CD8-positive, alpha-beta memory T cell (primary cell): ENCODE results near the gene DEFB132. TPM values are rescaled to one million over a fixed set of nuclear protein-coding genes. Genes with fewer than 3 reads are reported as not detected.

Experiments used
- CTCF ChIA-PET: fragments of 350-600 bp; sonication (Branson Sonifier 250); formaldehyde crosslinking; loops from one replicate; lab custom pipeline; 2021; ENCODE audit warnings: antibody characterized with exemption; lab: Charles Lee
- POLR2A ChIA-PET: fragments of 350-600 bp; sonication (Branson Sonifier 250); formaldehyde crosslinking; loops from one replicate; lab custom pipeline; 2021; ENCODE audit warnings: antibody characterized with exemption; lab: Charles Lee
- DNase-seq, 5 donors: peaks; one replicate each; pipeline versions ENCODE4 v3.0.0 to v3.0.0-alpha.2; 2020 to 2022; ENCODE audit warnings: mixed read lengths in 1 of 5
- H3K27ac ChIP-seq: one replicate; pipeline ENCODE4 v1.7.0; 2013; ENCODE audit warnings: low read depth, mild to moderate bottlenecking, low read length, moderate library complexity
- H3K27me3 ChIP-seq: 2 replicates; pipeline ENCODE4 v1.7.0; 2013; ENCODE audit warnings: low read length, mild to moderate bottlenecking; ENCODE audit not compliant: insufficient read depth, poor library complexity, severe bottlenecking
- H3K36me3 ChIP-seq: 2 replicates; pipeline ENCODE4 v1.7.0; 2013; ENCODE audit warnings: mild to moderate bottlenecking, low read length, moderate library complexity; ENCODE audit not compliant: insufficient read depth
- H3K4me1 ChIP-seq: 2 replicates; pipeline ENCODE4 v1.7.0; 2013; ENCODE audit warnings: mild to moderate bottlenecking, low read length, moderate library complexity; ENCODE audit not compliant: insufficient read depth
- H3K4me3 ChIP-seq: 2 replicates; pipeline ENCODE4 v1.7.0; 2013; ENCODE audit warnings: mild to moderate bottlenecking, low read length
- H3K9me3 ChIP-seq: 2 replicates; pipeline ENCODE4 v1.7.0; 2013; ENCODE audit warnings: mild to moderate bottlenecking, low read length
- H3K27ac Mint-ChIP-seq, 8 donors: one replicate each; pipeline ENCODE4 v1.8.0; 2020 to 2021; ENCODE audit warnings: mixed read lengths in 8 of 8, mild to moderate bottlenecking in 6 of 8, inconsistent platforms in 3 of 8, moderate library complexity in 3 of 8
- H3K27me3 Mint-ChIP-seq, 2 donors: one replicate each; pipeline ENCODE4 v1.8.0; 2020 to 2021; ENCODE audit warnings: mixed read lengths in 2 of 2, mild to moderate bottlenecking in 1 of 2, moderate library complexity in 1 of 2
- H3K36me3 Mint-ChIP-seq, 3 donors: one replicate each; pipeline ENCODE4 v1.8.0; 2020 to 2021; ENCODE audit warnings: mixed read lengths in 3 of 3, inconsistent platforms in 1 of 3, mild to moderate bottlenecking in 1 of 3
- H3K4me1 Mint-ChIP-seq, 3 donors: one replicate each; pipeline ENCODE4 v1.8.0; 2020 to 2021; ENCODE audit warnings: mixed read lengths in 3 of 3, inconsistent platforms in 1 of 3, mild to moderate bottlenecking in 1 of 3
- H3K4me3 Mint-ChIP-seq, 7 donors: one replicate each; pipeline ENCODE4 v1.8.0; 2020 to 2021; ENCODE audit warnings: mixed read lengths in 7 of 7, mild to moderate bottlenecking in 6 of 7, moderate library complexity in 4 of 7, inconsistent platforms in 2 of 7
- H3K9me3 Mint-ChIP-seq, 5 donors: one replicate each; pipeline ENCODE4 v1.8.0; 2020 to 2022; ENCODE audit warnings: mixed read lengths in 5 of 5, mild to moderate bottlenecking in 3 of 5, moderate library complexity in 2 of 5, inconsistent platforms in 1 of 5
- polyA plus RNA-seq: library from polyadenylated mRNA; unstranded; fragments of 300-500 nt; fragmentation: Illumina TruSeq; gene quantifications from one replicate; pipeline ENCODE4 v1.2.3, GENCODE V29; 2021
- total RNA-seq, 2 experiments: library from RNA; stranded (reverse); gene quantifications; one replicate each; pipeline ENCODE4 v1.2.3, GENCODE V29; 2021

Gene DEFB132
- total and polyA plus RNA-seq, 3 experiments from 2014 or later, result not detected

GRCh38 chr20:266596-267562, 9.4 kb downstream of the DEFB132 start:
- Mint-ChIP-seq H3K27ac (peak overlapping the region in 5 of 8 donors; percentile 19 to 57 (median 39)), H3K9me3 (peaks cover 0 to 3% (median 0%) of the 10 kb centered on the region in 5 donors), H3K4me1 (peaks cover 8 to 11% (median 10%) of the 10 kb centered on the region in 3 donors), H3K36me3 (no peaks in the 10 kb centered on the region), H3K4me3 (peak overlapping the region; percentile 67 to 88 (median 82)), H3K27me3 (peaks cover 0 to 11% of the 10 kb centered on the region in 2 donors)
- CTCF ChIA-PET, result interaction anchor here (0.6 to 6.7 kb wide), 18 partner anchors 8 to 88 kb away, joined by 3 to 60 read pairs (median 5); partner anchors contain the start of genes DEFB132, SOX12 and ZCCHC3
- Histone ChIP-seq H3K36me3 (no peaks in the 10 kb centered on the region), H3K27me3 (no peaks in the 10 kb centered on the region), H3K27ac (no peak overlapping the region), H3K4me1 (peaks cover 6% of the 10 kb centered on the region), H3K9me3 (no peaks in the 10 kb centered on the region), H3K4me3 (peak overlapping the region; percentile 75)
- DNase-seq, result peak; percentile 79 to 89 (median 84)
- POLR2A ChIA-PET, result interaction anchor here (2.0 kb wide), 1 partner anchor 31 kb away, joined by 7 read pairs; the partner anchor contains the start of gene ZCCHC3

DNA sequence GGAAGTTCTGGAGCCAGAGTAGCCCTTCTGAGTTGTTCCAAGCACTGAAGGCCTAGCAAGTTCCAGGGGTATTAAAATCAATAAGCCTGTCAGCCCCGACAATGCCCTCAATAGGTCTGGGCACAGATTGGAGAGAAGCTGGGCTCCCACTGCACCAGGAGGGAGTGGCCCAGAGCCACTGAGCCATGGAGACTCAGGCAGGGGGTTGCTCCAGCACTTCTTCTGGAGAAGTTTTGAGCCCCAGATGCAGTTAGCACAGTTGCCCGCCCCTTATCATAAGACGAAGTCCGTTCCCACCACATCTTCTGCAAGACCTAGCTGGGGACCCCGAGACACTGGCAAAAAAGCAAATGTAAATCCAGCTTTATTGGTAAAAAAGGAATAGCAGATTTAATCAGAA, 13.0 kb downstream of the DEFB132 start:
- CTCF ChIA-PET, result interaction anchor here (6.7 kb wide), 1 partner anchor 60 kb away, joined by 60 read pairs; no protein-coding TSS in a partner anchor

GRCh38 chr20:271069-271468, 13.5 kb downstream of the DEFB132 start:
- Histone ChIP-seq H3K4me1 (peaks cover 6% of the 10 kb centered on the region), H3K9me3 (no peaks in the 10 kb centered on the region), H3K27ac (no peak overlapping the region), H3K27me3 (no peaks in the 10 kb centered on the region), H3K36me3 (no peaks in the 10 kb centered on the region), H3K4me3 (no peak overlapping the region)
- DNase-seq, result no peak
- peaks cover 0 to 4% (median under 1%) of the 10 kb centered on the region in 3 donors for H3K36me3 Mint-ChIP-seq
- no peaks in the 10 kb centered on the region for H3K9me3 Mint-ChIP-seq
- CTCF ChIA-PET, result interaction anchor here (6.7 kb wide), 1 partner anchor 59 kb away, joined by 60 read pairs; no protein-coding TSS in a partner anchor
- peaks cover 0 to 8% of the 10 kb centered on the region in 2 donors for H3K27me3 Mint-ChIP-seq
- no peak overlapping the region for H3K27ac Mint-ChIP-seq
- no peak overlapping the region for H3K4me3 Mint-ChIP-seq
- POLR2A ChIA-PET, result no interaction called here
- H3K4me1 Mint-ChIP-seq, result peaks cover 8 to 11% (median 10%) of the 10 kb centered on the region in 3 donors

More for the DNA sequence above, 13.0 kb downstream of the DEFB132 start:
- Histone ChIP-seq H3K36me3 (no peaks in the 10 kb centered on the region), H3K4me3 (no peak overlapping the region), H3K4me1 (peaks cover 6% of the 10 kb centered on the region), H3K27ac (no peak overlapping the region), H3K27me3 (no peaks in the 10 kb centered on the region), H3K9me3 (no peaks in the 10 kb centered on the region)
- Mint-ChIP-seq H3K9me3 (peaks cover 0 to 3% (median 0%) of the 10 kb centered on the region in 5 donors), H3K27ac (no peak overlapping the region), H3K4me3 (no peak overlapping the region), H3K27me3 (peaks cover 0 to 11% of the 10 kb centered on the region in 2 donors), H3K4me1 (peaks cover 8 to 11% (median 10%) of the 10 kb centered on the region in 3 donors), H3K36me3 (peaks cover 0 to 2% (median 0%) of the 10 kb centered on the region in 3 donors)
- POLR2A ChIA-PET, result no interaction called here
- DNase-seq, result no peak

GRCh38 chr20:271528-271927, 14.0 kb downstream of the DEFB132 start:
- Mint-ChIP-seq H3K27me3 (peaks cover 0 to 3% of the 10 kb centered on the region in 2 donors), H3K27ac (no peak overlapping the region), H3K4me1 (peaks cover 5 to 7% (median 7%) of the 10 kb centered on the region in 3 donors), H3K4me3 (no peak overlapping the region), H3K9me3 (no peaks in the 10 kb centered on the region), H3K36me3 (peaks cover 0 to 9% (median 1%) of the 10 kb centered on the region in 3 donors)
- Histone ChIP-seq H3K9me3 (no peaks in the 10 kb centered on the region), H3K36me3 (no peaks in the 10 kb centered on the region), H3K4me1 (peaks cover 3% of the 10 kb centered on the region), H3K4me3 (no peak overlapping the region), H3K27me3 (no peaks in the 10 kb centered on the region), H3K27ac (no peak overlapping the region)
- DNase-seq, result no peak
- ChIA-PET CTCF (interaction anchor here (0.7 kb wide), 1 partner anchor 59 kb away, joined by 3 read pairs; no protein-coding TSS in a partner anchor), POLR2A (no interaction called here)

GRCh38 chr20:272718-273117, 15.2 kb downstream of the DEFB132 start:
- Mint-ChIP-seq H3K27ac (peak overlapping the region in 1 of 8 donors; percentile 24), H3K36me3 (peaks cover 0 to 16% (median 1%) of the 10 kb centered on the region in 3 donors), H3K4me3 (no peak overlapping the region), H3K4me1 (no peaks in the 10 kb centered on the region), H3K27me3 (no peaks in the 10 kb centered on the region), H3K9me3 (no peaks in the 10 kb centered on the region)
- H3K4me3 ChIP-seq, result no peak overlapping the region
- H3K27ac ChIP-seq, result no peak overlapping the region
- DNase-seq, result no peak
- H3K36me3 ChIP-seq, result no peaks in the 10 kb centered on the region
- CTCF ChIA-PET, result no interaction called here
- no peaks in the 10 kb centered on the region for H3K27me3 ChIP-seq
- no peaks in the 10 kb centered on the region for H3K4me1 ChIP-seq
- POLR2A ChIA-PET, result no interaction called here
- H3K9me3 ChIP-seq, result no peaks in the 10 kb centered on the region

GRCh38 chr20:273884-274283, 16.4 kb downstream of the DEFB132 start:
- Mint-ChIP-seq H3K27me3 (no peaks in the 10 kb centered on the region), H3K4me3 (no peak overlapping the region), H3K27ac (no peak overlapping the region), H3K9me3 (no peaks in the 10 kb centered on the region), H3K4me1 (no peaks in the 10 kb centered on the region), H3K36me3 (peaks cover 0 to 19% (median 1%) of the 10 kb centered on the region in 3 donors)
- Histone ChIP-seq H3K27me3 (no peaks in the 10 kb centered on the region), H3K4me1 (no peaks in the 10 kb centered on the region), H3K4me3 (no peak overlapping the region), H3K27ac (no peak overlapping the region), H3K36me3 (no peaks in the 10 kb centered on the region), H3K9me3 (no peaks in the 10 kb centered on the region)
- POLR2A ChIA-PET, result no interaction called here
- no peak for DNase-seq
- CTCF ChIA-PET, result interaction anchor here (1.4 to 2.4 kb wide), 2 partner anchors 8 to 16 kb away, joined by 3 to 6 read pairs; partner anchors contain the start of gene DEFB132

DNA sequence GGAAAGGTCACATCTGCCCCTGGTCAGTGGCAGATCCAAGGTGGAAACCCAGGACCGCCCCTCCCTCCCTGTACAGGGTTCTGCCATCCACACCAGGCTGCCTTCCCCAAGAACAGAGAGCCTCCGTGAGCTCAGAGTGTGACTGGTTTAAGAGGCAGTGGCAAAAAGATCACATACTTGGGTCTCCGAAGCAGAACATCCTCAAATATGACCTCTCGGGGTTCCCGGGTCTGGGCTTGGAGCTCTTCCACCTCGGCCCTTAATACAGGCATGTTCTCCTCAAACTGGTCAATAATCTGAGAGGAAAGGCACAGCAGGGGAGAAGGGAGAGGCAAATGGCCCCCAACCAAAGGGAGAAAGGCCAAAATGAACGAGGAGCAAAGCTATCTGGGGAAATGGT, 18.3 kb downstream of the DEFB132 start:
- no peak overlapping the region for H3K4me3 Mint-ChIP-seq
- no peaks in the 10 kb centered on the region for H3K4me1 Mint-ChIP-seq
- ChIA-PET POLR2A (no interaction called here), CTCF (interaction anchor here (2.4 kb wide), 1 partner anchor 10 kb away, joined by 6 read pairs; no protein-coding TSS in a partner anchor)
- H3K27ac ChIP-seq, result no peak overlapping the region
- H3K4me3 ChIP-seq, result no peak overlapping the region
- H3K4me1 ChIP-seq, result no peaks in the 10 kb centered on the region
- DNase-seq, result no peak
- H3K9me3 Mint-ChIP-seq, result no peaks in the 10 kb centered on the region
- no peak overlapping the region for H3K27ac Mint-ChIP-seq
- no peaks in the 10 kb centered on the region for H3K36me3 ChIP-seq
- no peaks in the 10 kb centered on the region for H3K27me3 Mint-ChIP-seq
- peaks cover 0 to 19% (median 1%) of the 10 kb centered on the region in 3 donors for H3K36me3 Mint-ChIP-seq
- H3K9me3 ChIP-seq, result no peaks in the 10 kb centered on the region
- no peaks in the 10 kb centered on the region for H3K27me3 ChIP-seq
